NCI-H1436 treated with DMSO at 0.1 percent for 48 hours (cell line): ENCODE data around the gene TSHZ2.

Experiments used
- DNase-seq: peaks from one replicate; lab custom pipeline; 2025; lab: John Stamatoyannopoulos, UW

Gene TSHZ2

GRCh38 chr20:53163486-53163885 is 191.3 kb downstream of the TSHZ2 start:
- DNase-seq: no peak

- DNase-seq: no peak
Observed at GRCh38 chr20:53164072-53164471, 191.9 kb downstream of the TSHZ2 start.

GRCh38 chr20:53165452-53165851 is 193.3 kb downstream of the TSHZ2 start:
- no peak for DNase-seq

GRCh38 chr20:53168491-53168890 is 196.3 kb downstream of the TSHZ2 start:
- no peak for DNase-seq

GRCh38 chr20:53170196-53170595 is 198.0 kb downstream of the TSHZ2 start:
- no peak for DNase-seq

- DNase-seq: no peak
Observed at GRCh38 chr20:53171065-53171464, 198.9 kb downstream of the TSHZ2 start.

GRCh38 chr20:53174454-53174853 is 202.3 kb downstream of the TSHZ2 start:
- DNase-seq: no peak

- no peak for DNase-seq
Observed at GRCh38 chr20:53175135-53175780, 203.1 kb downstream of the TSHZ2 start.

- peak; percentile 41 for DNase-seq
Observed at GRCh38 chr20:53176134-53176533, 204.0 kb downstream of the TSHZ2 start.

- DNase-seq: no peak
Observed at GRCh38 chr20:53177687-53178086, 205.5 kb downstream of the TSHZ2 start.

GRCh38 chr20:53179749-53180148 is 207.6 kb downstream of the TSHZ2 start:
- DNase-seq: no peak

GRCh38 chr20:53180928-53181362 is 208.8 kb downstream of the TSHZ2 start:
- DNase-seq: no peak

GRCh38 chr20:53181866-53182376 is 209.8 kb downstream of the TSHZ2 start:
- no peak for DNase-seq

GRCh38 chr20:53183181-53183580 is 211.0 kb downstream of the TSHZ2 start:
- DNase-seq: no peak

GRCh38 chr20:53186635-53187034 is 214.5 kb downstream of the TSHZ2 start:
- no peak for DNase-seq

GRCh38 chr20:53187392-53188068 is 215.4 kb downstream of the TSHZ2 start:
- no peak for DNase-seq

- DNase-seq: no peak
Observed at GRCh38 chr20:53190225-53190624, 218.1 kb downstream of the TSHZ2 start.

- no peak for DNase-seq
Observed at GRCh38 chr20:53191957-53192356, 219.8 kb downstream of the TSHZ2 start.

- DNase-seq: no peak
Observed at GRCh38 chr20:53194306-53195290, 222.4 kb downstream of the TSHZ2 start.

- no peak for DNase-seq
Observed at GRCh38 chr20:53195876-53196610, 223.9 kb downstream of the TSHZ2 start.

- DNase-seq: no peak
Observed at GRCh38 chr20:53201588-53201987, 229.4 kb downstream of the TSHZ2 start.

GRCh38 chr20:53202777-53203176 is 230.6 kb downstream of the TSHZ2 start:
- DNase-seq: peak; percentile 44
